ENCODE measurements around the gene COL12A1. TPM values are rescaled to one million over a fixed set of nuclear protein-coding genes. Genes with fewer than 3 reads are reported as not detected.
A peak's percentile ranks its signal among the peaks of the same experiment; 100 is the strongest.

The COL12A1 gene
- total RNA-seq, 1 donor from 2014 or later: 17.5 TPM

GRCh38 chr6:75084872-75085381, 120.9 kb downstream of the COL12A1 start:
- H3K4me3 ChIP-seq (ENCODE audit: low read depth, low read length): peak overlapping the region; percentile 60

GRCh38 chr6:75084018-75084417, 121.8 kb downstream of the COL12A1 start:
- no peak for DNase-seq (ENCODE audit: low read depth)
- TF ChIP-seq CTCF (conservative IDR thresholded peaks at IDR 0.05; ENCODE audit: low read depth, low read length): no peak
- no peak overlapping the region for H3K4me3 ChIP-seq (ENCODE audit: low read depth, low read length)

More at GRCh38 chr6:75084872-75085381, 120.9 kb downstream of the COL12A1 start:
- TF ChIP-seq CTCF (conservative IDR thresholded peaks at IDR 0.05; ENCODE audit: low read depth, low read length): no peak
- no peak for DNase-seq (ENCODE audit: low read depth)

GRCh38 chr6:75081921-75082320, 123.9 kb downstream of the COL12A1 start:
- DNase-seq (ENCODE audit: low read depth): no peak
- no peak for TF ChIP-seq CTCF (conservative IDR thresholded peaks at IDR 0.05; ENCODE audit: low read depth, low read length)
- H3K4me3 ChIP-seq (ENCODE audit: low read depth, low read length): no peak overlapping the region

- no peak for DNase-seq (ENCODE audit: low read depth)
- no peak overlapping the region for H3K4me3 ChIP-seq (ENCODE audit: low read depth, low read length)
- TF ChIP-seq CTCF (conservative IDR thresholded peaks at IDR 0.05; ENCODE audit: low read depth, low read length): no peak
Observed at GRCh38 chr6:75081047-75081446, 124.8 kb downstream of the COL12A1 start.

- TF ChIP-seq CTCF (conservative IDR thresholded peaks at IDR 0.05; ENCODE audit: low read depth, low read length): no peak
- no peak overlapping the region for H3K4me3 ChIP-seq (ENCODE audit: low read depth, low read length)
- DNase-seq (ENCODE audit: low read depth): no peak
Observed at GRCh38 chr6:75079589-75079988, 126.3 kb downstream of the COL12A1 start.

GRCh38 chr6:75077701-75078100, 128.2 kb downstream of the COL12A1 start:
- H3K4me3 ChIP-seq (ENCODE audit: low read depth, low read length): no peak overlapping the region
- no peak for DNase-seq (ENCODE audit: low read depth)
- no peak for TF ChIP-seq CTCF (conservative IDR thresholded peaks at IDR 0.05; ENCODE audit: low read depth, low read length)

- no peak for TF ChIP-seq CTCF (conservative IDR thresholded peaks at IDR 0.05; ENCODE audit: low read depth, low read length)
- no peak overlapping the region for H3K4me3 ChIP-seq (ENCODE audit: low read depth, low read length)
- no peak for DNase-seq (ENCODE audit: low read depth)
Observed at GRCh38 chr6:75076009-75076408, 129.8 kb downstream of the COL12A1 start.
